ENCODE data around the gene MCRIP2. TPM values are rescaled to one million over a fixed set of nuclear protein-coding genes. Genes with fewer than 3 reads are reported as not detected.

The MCRIP2 gene
- total and polyA plus RNA-seq, 9 of the 15 experiments (the other 6 are each of a cell fraction or from before 2014, with no cell fraction given) = 0.80 to 120 (median 35.2) TPM

DNA sequence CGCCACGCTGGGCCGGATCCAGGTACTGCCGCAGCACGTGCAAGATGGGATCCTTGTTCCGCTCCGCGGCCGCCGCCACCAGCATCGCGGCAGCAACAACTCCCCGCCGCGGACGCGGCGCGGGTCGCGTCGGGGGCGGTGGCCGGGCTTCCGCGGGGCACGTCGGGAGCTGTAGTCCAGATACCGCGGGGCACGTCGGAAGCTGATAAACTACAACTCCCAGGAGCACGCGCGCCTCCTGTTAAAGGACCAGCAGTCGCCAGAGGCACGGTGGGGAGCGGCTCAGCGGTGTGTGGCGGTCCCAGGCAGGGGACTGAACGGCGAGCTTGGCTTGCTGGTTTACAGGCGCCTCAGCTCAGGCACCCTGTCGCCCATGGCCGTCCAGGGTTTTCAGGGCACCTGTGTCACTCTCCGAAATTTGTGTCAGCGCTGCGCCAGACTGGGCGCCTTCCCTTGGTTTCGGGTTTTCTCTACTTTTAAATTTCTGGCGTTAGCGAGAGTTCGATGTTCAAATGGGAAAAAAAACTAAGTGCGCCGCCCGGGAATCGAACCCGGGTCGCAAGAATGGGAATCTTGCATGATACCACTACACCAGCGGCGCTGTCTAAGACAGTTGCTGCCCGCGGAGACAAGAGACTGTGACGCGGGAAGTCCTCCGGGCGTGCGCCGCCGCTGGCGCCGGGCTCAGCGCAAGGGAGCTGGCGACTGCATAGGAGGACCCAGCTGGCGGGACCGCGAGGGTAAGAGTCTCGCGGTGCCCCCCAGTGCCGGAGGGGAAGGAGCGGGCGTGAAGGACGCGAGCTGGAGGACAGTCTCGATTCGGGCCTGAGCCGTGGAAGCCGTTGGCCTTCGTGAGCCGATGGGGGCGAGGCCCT, 5.2 kb upstream of the MCRIP2 start, which contains the start of gene METTL26 (continued):
- TF ChIP-seq SAFB2 (IDR thresholded peaks at IDR 0.05; ENCODE audit: borderline replicate concordance, low read depth, low read length, severe bottlenecking) (no peak), CGGBP1 (CRISPR knock-in tag; IDR thresholded peaks at IDR 0.05) (peak; percentile 86; the same call in 1 of the 2 replicates), GABPA (tag; conservative IDR thresholded peaks at IDR 0.05; ENCODE audit: low read depth) (peak; percentile 77), SNRNP70 (optimal IDR thresholded peaks at IDR 0.05; ENCODE audit: low read depth, low read length) (no peak), ZFX (CRISPR knock-in tag; IDR thresholded peaks at IDR 0.05) (peak; percentile 55), ZNF282 (CRISPR knock-in tag; IDR thresholded peaks at IDR 0.05) (peak; percentile 10), POLR2B (IDR thresholded peaks at IDR 0.05; ENCODE audit: low read depth, partially characterized antibody) (peak; percentile 51), TEAD4 (IDR thresholded peaks at IDR 0.05; ENCODE audit: low read length) (peak; percentile 74), TEAD4 (CRISPR knock-in tag; IDR thresholded peaks at IDR 0.05; ENCODE audit: borderline replicate concordance) (no peak), RFX7 (CRISPR knock-in tag; IDR thresholded peaks at IDR 0.05) (no peak), SIN3B (IDR thresholded peaks at IDR 0.05; ENCODE audit: low read depth) (peak; percentile 51), ZNF644 (tag; IDR thresholded peaks at IDR 0.05; ENCODE audit: low read depth) (peak; percentile 88), KAT7 (CRISPR knock-in tag; IDR thresholded peaks at IDR 0.05; ENCODE audit: borderline replicate concordance) (peak; percentile 67), MTA3 (IDR thresholded peaks at IDR 0.05; ENCODE audit: borderline replicate concordance) (peak; percentile 58; the same call in 1 of the 2 replicates), TRIM24 (IDR thresholded peaks at IDR 0.05) (peak in 1 of 2 experiments; percentile 36; a peak in 2 of 4 replicates)
- TF ChIP-seq, protein P1, sequence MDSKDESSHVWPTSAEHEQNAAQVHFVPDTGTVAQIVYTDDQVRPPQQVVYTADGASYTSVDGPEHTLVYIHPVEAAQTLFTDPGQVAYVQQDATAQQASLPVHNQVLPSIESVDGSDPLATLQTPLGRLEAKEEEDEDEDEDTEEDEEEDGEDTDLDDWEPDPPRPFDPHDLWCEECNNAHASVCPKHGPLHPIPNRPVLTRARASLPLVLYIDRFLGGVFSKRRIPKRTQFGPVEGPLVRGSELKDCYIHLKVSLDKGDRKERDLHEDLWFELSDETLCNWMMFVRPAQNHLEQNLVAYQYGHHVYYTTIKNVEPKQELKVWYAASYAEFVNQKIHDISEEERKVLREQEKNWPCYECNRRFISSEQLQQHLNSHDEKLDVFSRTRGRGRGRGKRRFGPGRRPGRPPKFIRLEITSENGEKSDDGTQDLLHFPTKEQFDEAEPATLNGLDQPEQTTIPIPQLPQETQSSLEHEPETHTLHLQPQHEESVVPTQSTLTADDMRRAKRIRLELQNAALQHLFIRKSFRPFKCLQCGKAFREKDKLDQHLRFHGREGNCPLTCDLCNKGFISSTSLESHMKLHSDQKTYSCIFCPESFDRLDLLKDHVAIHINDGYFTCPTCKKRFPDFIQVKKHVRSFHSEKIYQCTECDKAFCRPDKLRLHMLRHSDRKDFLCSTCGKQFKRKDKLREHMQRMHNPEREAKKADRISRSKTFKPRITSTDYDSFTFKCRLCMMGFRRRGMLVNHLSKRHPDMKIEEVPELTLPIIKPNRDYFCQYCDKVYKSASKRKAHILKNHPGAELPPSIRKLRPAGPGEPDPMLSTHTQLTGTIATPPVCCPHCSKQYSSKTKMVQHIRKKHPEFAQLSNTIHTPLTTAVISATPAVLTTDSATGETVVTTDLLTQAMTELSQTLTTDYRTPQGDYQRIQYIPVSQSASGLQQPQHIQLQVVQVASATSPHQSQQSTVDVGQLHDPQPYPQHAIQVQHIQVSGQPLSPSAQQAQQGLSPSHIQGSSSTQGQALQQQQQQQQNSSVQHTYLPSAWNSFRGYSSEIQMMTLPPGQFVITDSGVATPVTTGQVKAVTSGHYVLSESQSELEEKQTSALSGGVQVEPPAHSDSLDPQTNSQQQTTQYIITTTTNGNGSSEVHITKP (IDR thresholded peaks at IDR 0.05; ENCODE audit: partially characterized antibody) = peak; percentile 20
